Activated CD4-positive, alpha-beta T cell treated with anti-CD3 and anti-CD28 coated beads, Interleukin-2, amount 50 U/mL, for 4 hours (primary cell): ENCODE data around the gene ZNF556.
"Not testable (repeated sequence)": the region's sequence is repeated elsewhere in the genome, so short reads cannot be mapped to it uniquely, and the experiment has no call there.

Experiments used
- DNase-seq, 2 experiments: peaks; one replicate each; pipeline ENCODE4 v3.0.0-alpha.2; 2020

ZNF556 gene

DNA sequence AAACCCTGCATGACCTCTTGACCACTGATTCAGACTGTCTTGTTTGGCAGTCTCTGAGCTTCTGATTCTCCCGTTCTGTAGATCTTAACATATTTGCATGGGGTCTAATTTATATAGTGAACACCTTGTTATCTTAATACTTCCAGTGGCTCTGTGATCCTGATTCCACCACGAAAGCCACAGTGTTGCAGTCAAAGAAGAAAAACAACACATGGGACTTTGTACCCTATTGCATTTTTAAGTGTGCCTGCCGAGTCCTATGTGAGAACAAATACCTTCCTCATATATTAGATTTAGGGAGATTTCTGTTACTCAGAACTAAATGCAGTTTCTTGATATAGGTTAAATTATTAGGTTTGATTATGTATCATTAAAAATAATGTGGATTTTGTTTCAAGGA lies 12.3 kb upstream of the ZNF556 start:
- DNase-seq = no peak

GRCh38 chr19:2856457-2857050 lies 10.6 kb upstream of the ZNF556 start:
- no peak for DNase-seq

DNA sequence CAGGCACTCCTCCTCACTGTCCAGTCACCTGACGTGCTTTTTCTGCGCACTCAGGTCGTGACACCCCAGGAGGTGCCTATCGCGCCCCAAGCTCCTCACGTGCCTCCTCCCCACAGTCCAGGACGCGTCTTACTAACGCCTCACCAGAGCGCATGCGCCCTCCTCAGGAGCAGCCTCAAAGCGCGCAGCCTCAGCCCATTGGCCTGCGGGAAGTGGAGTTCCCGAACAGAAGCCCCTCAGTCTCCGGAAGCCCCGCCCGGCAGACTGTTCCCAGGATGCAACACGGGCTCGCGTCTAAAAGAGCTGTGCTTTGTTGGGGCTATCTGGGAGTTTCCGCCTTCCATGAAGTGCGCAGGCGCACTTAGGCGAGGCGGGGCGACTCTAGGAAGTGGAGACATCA lies 8.3 kb upstream of the ZNF556 start:
- no peak for DNase-seq

DNA sequence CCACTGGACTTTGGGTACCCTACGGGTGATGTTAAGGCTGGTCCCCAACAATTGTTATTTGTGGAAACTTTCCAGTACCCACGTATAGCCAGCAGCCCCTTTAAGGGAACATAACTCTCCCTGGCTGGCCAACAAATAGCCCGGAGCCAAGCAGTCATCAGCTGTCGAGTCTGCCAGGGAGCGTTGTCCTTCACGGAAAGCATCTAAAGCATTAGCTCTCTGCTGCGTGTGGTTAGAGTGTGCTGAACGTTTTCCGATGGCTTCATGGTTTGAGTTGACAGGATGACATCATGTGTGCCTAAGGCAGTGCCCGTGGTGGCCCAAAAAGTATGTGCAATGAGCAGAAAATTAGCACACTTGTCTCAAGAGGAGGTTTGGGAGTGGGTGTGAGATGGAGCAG lies 3.3 kb upstream of the ZNF556 start:
- no peak for DNase-seq

DNA sequence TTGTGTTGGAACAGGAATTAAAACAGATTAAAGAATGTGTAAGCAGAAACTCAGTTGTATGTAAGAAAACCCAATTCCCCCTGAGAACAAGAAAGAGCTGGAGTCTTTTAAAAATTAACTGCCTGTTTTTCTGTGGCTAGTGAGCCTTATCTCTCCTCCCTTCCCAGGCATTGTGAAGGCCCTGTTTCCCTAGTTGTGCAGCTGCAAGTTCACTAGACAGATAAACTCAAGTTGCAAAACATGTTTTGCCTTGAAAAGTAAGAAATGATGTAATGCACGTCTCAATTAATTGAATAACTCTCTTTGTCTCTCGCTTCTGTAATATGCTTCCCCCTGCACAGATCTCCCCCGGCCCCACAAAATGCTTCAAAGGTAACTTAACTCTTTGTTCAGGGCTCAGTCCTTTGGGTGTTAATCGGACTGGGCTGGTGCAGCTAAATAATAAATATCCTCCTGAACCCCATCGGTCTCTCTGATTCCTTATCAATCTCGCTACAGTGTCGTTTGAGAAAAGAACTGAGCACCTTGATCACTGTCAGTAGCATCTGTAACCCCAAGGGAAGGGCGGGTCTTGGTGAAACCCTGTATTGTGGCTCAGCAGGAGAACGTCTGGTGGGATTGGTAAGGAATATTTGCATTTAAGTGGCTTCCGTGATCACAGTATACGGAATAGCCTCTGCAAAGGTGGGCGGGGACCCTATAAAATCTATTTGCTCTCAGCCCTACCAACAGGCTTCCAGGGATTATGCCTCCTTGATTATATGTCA lies 1.6 kb upstream of the ZNF556 start:
- no peak for DNase-seq

DNA sequence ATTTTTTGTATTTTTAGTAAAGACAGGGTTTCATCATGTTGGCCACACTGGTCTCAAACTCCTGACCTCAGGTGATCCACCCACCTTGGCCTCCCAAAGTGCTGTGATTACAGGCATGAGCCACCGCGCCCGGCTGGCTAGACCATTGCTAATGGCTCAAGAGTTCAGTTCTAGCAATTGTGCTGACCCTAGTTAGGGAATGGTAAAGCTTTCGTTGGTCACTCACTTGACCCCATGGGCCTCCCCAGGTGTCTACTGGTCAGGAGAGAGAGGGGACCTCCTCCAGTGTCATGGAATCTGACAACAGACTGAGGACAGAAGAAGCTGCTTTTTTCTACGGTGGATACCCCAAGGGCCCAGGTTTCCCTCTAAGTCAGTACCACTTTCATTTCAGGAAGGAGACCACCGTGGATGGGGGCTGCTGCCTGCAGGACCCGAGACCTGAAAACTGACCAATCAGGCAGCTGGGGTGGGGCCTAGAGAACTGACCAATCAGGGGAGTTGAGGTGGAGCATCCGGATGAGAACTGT lies 575 bp upstream of the ZNF556 start:
- no peak for DNase-seq

- DNase-seq = no peak
Observed at GRCh38 chr19:2869618-2870017, 2.5 kb downstream of the ZNF556 start.

- DNase-seq = not testable (repeated sequence)
Observed at GRCh38 chr19:2872175-2872574, 5.0 kb downstream of the ZNF556 start.

GRCh38 chr19:2877398-2878331 lies 10.5 kb downstream of the ZNF556 start:
- no peak for DNase-seq

DNA sequence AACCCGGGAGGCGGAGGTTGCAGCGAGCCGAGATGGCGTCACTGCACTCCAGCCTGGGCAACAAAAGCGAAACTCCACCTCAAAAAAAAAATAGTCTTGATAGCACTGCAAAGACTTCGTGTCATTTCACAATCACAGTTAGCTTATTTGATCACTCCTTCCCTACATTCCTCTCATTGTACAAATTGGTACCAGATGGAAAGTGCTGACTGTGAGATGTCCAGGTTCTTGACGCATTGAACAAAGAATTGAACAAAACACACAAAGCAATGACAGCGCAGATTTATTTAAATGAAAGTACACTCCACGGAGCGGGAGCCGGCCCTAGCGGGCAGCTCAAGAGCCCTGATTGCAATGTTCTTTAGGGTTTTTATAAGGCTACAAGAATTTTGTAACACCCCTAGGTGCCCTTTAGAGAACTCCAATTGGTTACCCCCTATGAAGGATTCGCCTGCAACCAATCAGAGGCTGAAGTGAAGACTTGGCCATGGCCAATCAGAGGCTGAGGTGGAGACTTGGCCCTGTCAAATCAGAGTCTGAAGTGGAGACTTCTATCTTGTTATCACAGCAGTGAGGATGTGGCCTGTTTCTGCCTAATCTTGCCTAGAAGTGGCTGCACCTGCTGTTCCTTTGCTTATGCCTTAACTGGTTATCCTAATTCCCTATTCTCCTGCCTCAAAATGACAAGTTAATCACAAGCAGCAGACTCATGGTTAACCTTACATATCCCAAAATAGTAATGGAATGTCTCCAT lies 16.7 kb downstream of the ZNF556 start:
- DNase-seq = no peak

DNA sequence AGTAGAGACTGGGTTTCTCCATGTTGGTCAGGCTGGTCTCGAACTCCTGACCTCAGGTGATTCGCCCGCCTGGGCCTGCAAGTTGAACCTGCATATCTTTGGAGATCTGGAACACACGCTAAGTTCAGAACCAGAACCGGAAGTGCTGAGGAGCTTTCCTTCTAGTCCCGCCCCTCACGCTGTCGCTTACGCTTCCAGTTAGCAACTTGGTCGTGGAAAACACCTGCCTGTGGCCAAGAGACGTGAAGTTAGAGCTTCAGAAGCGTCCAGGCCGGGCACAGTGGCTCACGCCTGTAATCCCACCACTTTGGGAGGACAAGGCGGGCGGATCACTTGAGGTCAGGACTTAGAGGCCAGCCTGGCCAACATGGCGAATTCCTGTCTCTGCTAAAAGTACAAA lies 18.6 kb downstream of the ZNF556 start:
- DNase-seq = no peak

DNA sequence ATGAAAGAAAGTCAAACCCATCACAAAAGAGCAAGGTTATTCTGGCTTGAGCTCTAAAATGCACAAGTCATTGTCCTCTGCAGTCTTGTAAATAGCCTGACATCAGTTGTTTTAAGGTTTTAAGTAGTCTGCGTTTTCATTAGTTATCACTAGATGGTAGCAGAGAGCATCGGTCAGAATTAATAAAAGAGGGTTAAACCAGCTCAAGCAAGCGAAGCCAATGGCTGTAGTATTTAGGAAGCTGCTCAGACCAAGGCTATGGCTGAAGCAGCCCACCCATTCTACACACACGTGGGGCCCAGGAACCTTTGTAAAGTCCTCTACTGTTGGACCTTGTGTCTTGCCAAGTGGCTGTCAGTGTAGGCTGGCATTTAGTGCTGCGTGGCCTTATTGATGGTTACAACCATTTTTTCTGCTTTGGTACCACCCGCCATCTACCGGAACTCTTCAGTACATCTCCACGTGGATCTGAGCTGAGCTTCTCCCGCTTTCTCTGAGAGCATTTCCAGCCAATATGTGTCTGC lies 20.3 kb downstream of the ZNF556 start:
- no peak for DNase-seq

GRCh38 chr19:2888731-2889224 lies 21.6 kb downstream of the ZNF556 start:
- DNase-seq = peak; percentile 43 to 51

DNA sequence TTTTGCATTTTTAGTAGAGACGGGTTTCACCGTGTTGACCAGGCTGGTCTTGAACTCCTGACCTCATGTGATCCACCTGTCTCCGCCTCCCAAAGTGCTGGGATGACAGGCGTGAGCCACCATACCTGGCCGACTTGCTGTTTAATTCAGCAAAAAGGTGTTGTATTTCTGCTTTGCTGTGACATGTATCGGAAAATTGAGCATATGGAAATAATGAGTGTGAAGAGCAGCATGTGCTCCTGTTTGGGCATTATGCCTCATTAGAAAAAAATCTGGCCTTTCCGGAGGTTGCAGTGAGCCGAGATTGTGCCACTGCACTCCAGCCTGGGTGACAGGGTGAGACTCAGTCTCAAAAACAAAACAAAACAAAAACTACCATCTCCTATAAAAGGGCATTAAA lies 23.4 kb downstream of the ZNF556 start:
- not testable (repeated sequence) for DNase-seq

- DNase-seq = no peak
Observed at GRCh38 chr19:2896694-2897093, 29.6 kb downstream of the ZNF556 start.

DNA sequence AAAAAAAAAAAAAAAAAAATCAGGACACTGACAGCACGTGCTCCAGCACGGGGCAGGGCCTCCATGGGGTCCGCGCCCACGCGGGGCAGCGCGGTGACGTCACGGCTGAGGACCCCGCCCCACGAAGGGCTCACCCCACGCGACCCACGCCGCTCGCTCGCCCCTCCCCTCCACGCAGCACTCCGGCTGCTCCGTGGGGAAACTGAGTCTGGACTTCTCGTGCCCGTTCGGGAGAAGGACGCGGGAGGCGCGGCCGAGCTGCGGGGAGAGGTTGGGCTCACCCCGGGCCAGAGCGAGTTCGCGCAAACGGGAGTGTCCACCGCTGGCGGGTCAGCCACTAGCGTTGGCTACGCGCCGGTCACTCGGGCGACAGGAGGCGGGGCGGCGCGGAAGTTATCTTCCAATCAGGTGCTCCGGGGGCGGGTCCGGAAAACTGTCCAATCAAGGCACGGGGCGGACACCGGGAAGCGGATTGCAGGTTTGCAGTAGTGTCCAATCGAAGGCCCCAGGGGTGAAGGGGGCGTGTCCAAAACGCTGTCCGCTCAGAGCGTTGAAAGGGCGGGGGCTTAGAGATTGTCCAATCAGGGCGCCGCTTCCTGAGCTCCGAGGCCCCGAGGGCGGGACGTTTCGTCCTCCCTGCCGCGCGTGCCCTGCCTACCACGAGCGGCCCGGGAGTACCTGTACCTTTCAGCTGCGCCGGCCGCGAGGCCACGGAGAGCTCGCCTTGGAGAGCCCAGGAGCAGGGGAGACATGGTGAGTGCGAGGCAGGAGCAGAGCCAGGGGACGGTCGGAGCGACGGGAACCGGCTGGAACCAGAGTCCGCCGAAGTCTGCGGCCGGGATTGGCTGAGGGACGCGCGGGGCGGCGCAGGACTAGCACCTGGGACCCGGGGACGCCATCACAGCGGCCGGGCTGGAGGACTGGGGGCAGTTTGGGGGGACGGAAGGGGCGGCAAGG lies 33.4 kb downstream of the ZNF556 start, which contains the start of gene ZNF57:
Gene ZNF57 (plus strand): TSS at position 633 of the 957 bp plus-strand sequence. CDS start 118 bp downstream, at position 751.
- DNase-seq = peak; percentile 98

- DNase-seq = no peak
Observed at GRCh38 chr19:2902590-2903218, 35.6 kb downstream of the ZNF556 start.

DNA sequence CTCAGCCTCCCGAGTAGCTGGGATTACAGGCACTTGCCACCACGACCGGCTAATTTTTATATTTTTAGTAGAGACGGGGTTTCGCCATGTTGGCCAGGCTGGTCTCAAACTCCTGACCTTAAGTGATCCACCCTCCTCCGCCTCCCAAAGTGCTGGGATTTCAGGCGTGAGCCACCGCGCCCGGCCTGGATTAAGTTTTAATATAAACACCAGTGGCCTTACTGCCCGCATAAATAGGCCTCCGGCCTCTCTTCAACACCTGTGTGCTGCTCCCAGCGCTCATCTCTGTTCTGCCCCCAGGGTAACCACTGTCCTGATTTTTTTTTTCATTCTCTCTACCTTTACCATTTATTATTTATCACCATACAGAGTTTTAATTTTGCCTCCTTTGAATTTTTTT lies 36.2 kb downstream of the ZNF556 start:
- DNase-seq = not testable (repeated sequence)

DNA sequence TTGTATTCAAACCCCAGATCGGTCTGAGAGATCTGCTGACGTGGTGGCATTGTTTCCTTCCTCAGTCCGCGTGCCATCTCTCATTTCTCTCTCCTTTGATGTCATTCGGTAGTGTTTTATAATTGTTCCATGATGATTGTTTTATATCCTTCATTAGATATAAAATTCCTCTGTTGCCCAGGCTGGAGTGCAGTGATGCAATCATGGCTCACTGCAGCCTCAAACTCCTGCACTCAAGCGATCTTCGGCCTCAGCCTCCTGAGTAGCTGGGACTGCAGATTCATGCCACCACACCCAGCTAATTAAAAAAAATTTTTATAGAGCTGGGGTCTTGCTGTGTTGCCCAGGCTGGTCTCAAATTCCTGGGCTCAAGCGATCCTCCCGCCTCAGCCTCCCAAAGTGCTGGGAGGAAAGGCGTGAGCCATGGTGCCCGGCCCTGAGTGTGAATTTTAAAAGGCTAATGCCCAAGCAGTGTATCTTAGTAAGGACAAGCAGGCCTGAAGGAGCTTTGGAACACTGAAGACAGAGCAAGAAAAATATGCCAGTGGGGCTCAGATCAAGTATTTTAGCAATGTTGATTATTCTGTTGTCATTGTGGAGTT lies 38.9 kb downstream of the ZNF556 start:
- no peak for DNase-seq
